T-helper 17 cell (primary cell): ENCODE measurements around the gene KCND3. TPM values are rescaled to one million over a fixed set of nuclear protein-coding genes. Genes with fewer than 3 reads are reported as not detected.

ENCODE experiments used
- ATAC-seq: fragments of 150-1000 bp; cut with Tn5 transposase; 2 replicates; pipeline ENCODE4 v1.10.0; 2021; ENCODE audit warnings: mild to moderate bottlenecking, moderate library complexity
- DNase-seq, 3 donors: peaks; one replicate each; pipeline versions ENCODE4 v3.0.0 to v3.0.0-alpha.2; 2020 to 2021
- H3K9me3 ChIP-seq: one replicate; pipeline ENCODE4 v1.7.0; 2013; ENCODE audit warnings: low read length, mild to moderate bottlenecking; ENCODE audit not compliant: control insufficient read depth, poor library complexity, severe bottlenecking
- H3K27ac Mint-ChIP-seq: one replicate; pipeline ENCODE4 v1.8.0; 2022; ENCODE audit warnings: mild to moderate bottlenecking, moderate library complexity, mixed read lengths
- H3K27me3 Mint-ChIP-seq: one replicate; pipeline ENCODE4 v1.8.0; 2022; ENCODE audit warnings: mixed read lengths
- H3K36me3 Mint-ChIP-seq: one replicate; pipeline ENCODE4 v1.8.0; 2022; ENCODE audit warnings: low read depth, mixed read lengths
- H3K4me1 Mint-ChIP-seq: one replicate; pipeline ENCODE4 v1.8.0; 2022; ENCODE audit warnings: mild to moderate bottlenecking, mixed read lengths
- H3K4me3 Mint-ChIP-seq: one replicate; pipeline ENCODE4 v1.8.0; 2022; ENCODE audit warnings: mild to moderate bottlenecking, moderate library complexity, mixed read lengths
- total RNA-seq, 4 donors: library from RNA in 2 of 4; stranded (reverse) in 2 of 4; gene quantifications; one replicate each; pipeline ENCODE4 v1.2.3 and lab custom pipeline; 2022 to 2026

The KCND3 gene
- total RNA-seq, 2 donors from 2014 or later: 0.12 to 2.2 TPM

GRCh38 chr1:111784273-111784901, 205.1 kb downstream of the KCND3 start:
- Mint-ChIP-seq H3K27me3 (peaks cover 19% of the 10 kb centered on the region), H3K36me3 (peaks cover 4% of the 10 kb centered on the region), H3K27ac (no peak overlapping the region), H3K4me3 (no peak overlapping the region), H3K4me1 (peaks cover 3% of the 10 kb centered on the region)
- DNase-seq (no peak), ATAC-seq (no peak)
- no peaks in the 10 kb centered on the region for H3K9me3 ChIP-seq

- no peak overlapping the region for H3K4me3 Mint-ChIP-seq
- peaks cover 5% of the 10 kb centered on the region for H3K4me1 Mint-ChIP-seq
- DNase-seq (no peak), ATAC-seq (no peak)
- no peak overlapping the region for H3K27ac Mint-ChIP-seq
- H3K27me3 Mint-ChIP-seq: peaks cover 13% of the 10 kb centered on the region
- H3K9me3 ChIP-seq: peaks cover 2% of the 10 kb centered on the region
- peaks cover 9% of the 10 kb centered on the region for H3K36me3 Mint-ChIP-seq
Observed at GRCh38 chr1:111779546-111779945, 209.9 kb downstream of the KCND3 start.

- no peak for ATAC-seq
- peak overlapping the region; percentile 39 for H3K27ac Mint-ChIP-seq
- H3K4me3 Mint-ChIP-seq: no peak overlapping the region
- H3K36me3 Mint-ChIP-seq: peaks cover 9% of the 10 kb centered on the region
- peaks cover 13% of the 10 kb centered on the region for H3K27me3 Mint-ChIP-seq
- H3K4me1 Mint-ChIP-seq: peaks cover 5% of the 10 kb centered on the region
- DNase-seq: no peak
- peaks cover 2% of the 10 kb centered on the region for H3K9me3 ChIP-seq
Observed at GRCh38 chr1:111778541-111779051, 210.9 kb downstream of the KCND3 start.

- H3K36me3 Mint-ChIP-seq: peaks cover 9% of the 10 kb centered on the region
- peaks cover 13% of the 10 kb centered on the region for H3K27me3 Mint-ChIP-seq
- peaks cover 2% of the 10 kb centered on the region for H3K9me3 ChIP-seq
- peak overlapping the region; percentile 39 for H3K27ac Mint-ChIP-seq
- ATAC-seq (no peak), DNase-seq (no peak)
- H3K4me3 Mint-ChIP-seq: no peak overlapping the region
- peaks cover 5% of the 10 kb centered on the region for H3K4me1 Mint-ChIP-seq
Observed at GRCh38 chr1:111778066-111778465, 211.4 kb downstream of the KCND3 start.

- ATAC-seq (no peak), DNase-seq (no peak)
- H3K9me3 ChIP-seq: peaks cover 2% of the 10 kb centered on the region
- H3K27ac Mint-ChIP-seq: no peak overlapping the region
- peaks cover 5% of the 10 kb centered on the region for H3K4me1 Mint-ChIP-seq
- peaks cover 13% of the 10 kb centered on the region for H3K27me3 Mint-ChIP-seq
- peaks cover 6% of the 10 kb centered on the region for H3K36me3 Mint-ChIP-seq
- H3K4me3 Mint-ChIP-seq: no peak overlapping the region
Observed at GRCh38 chr1:111777301-111777700, 212.2 kb downstream of the KCND3 start.

GRCh38 chr1:111776861-111777260, 212.6 kb downstream of the KCND3 start:
- no peak overlapping the region for H3K27ac Mint-ChIP-seq
- peaks cover 5% of the 10 kb centered on the region for H3K4me1 Mint-ChIP-seq
- no peak overlapping the region for H3K4me3 Mint-ChIP-seq
- DNase-seq (no peak), ATAC-seq (no peak)
- peaks cover 6% of the 10 kb centered on the region for H3K36me3 Mint-ChIP-seq
- peaks cover 13% of the 10 kb centered on the region for H3K27me3 Mint-ChIP-seq
- peaks cover 2% of the 10 kb centered on the region for H3K9me3 ChIP-seq

GRCh38 chr1:111776391-111776790, 213.1 kb downstream of the KCND3 start:
- H3K27ac Mint-ChIP-seq: no peak overlapping the region
- H3K9me3 ChIP-seq: peaks cover 2% of the 10 kb centered on the region
- no peak overlapping the region for H3K4me3 Mint-ChIP-seq
- ATAC-seq (no peak), DNase-seq (no peak)
- H3K4me1 Mint-ChIP-seq: peaks cover 5% of the 10 kb centered on the region
- peaks cover 10% of the 10 kb centered on the region for H3K27me3 Mint-ChIP-seq
- H3K36me3 Mint-ChIP-seq: peaks cover 5% of the 10 kb centered on the region

- H3K4me1 Mint-ChIP-seq: peaks cover 5% of the 10 kb centered on the region
- no peak overlapping the region for H3K27ac Mint-ChIP-seq
- H3K4me3 Mint-ChIP-seq: no peak overlapping the region
- DNase-seq (no peak), ATAC-seq (no peak)
- peaks cover 5% of the 10 kb centered on the region for H3K36me3 Mint-ChIP-seq
- H3K27me3 Mint-ChIP-seq: peaks cover 9% of the 10 kb centered on the region
- peaks cover 2% of the 10 kb centered on the region for H3K9me3 ChIP-seq
Observed at GRCh38 chr1:111775966-111776365, 213.5 kb downstream of the KCND3 start.

GRCh38 chr1:111770916-111771315, 218.6 kb downstream of the KCND3 start:
- H3K9me3 ChIP-seq: no peaks in the 10 kb centered on the region
- Mint-ChIP-seq H3K4me1 (peaks cover 4% of the 10 kb centered on the region), H3K27ac (no peak overlapping the region), H3K27me3 (no peaks in the 10 kb centered on the region), H3K4me3 (no peak overlapping the region), H3K36me3 (no peaks in the 10 kb centered on the region)
- no peak for ATAC-seq
- no peak for DNase-seq

GRCh38 chr1:111769517-111770146, 219.8 kb downstream of the KCND3 start:
- ATAC-seq (peak; percentile 70), DNase-seq (peak in 1 of 3 donors; percentile 27)
- Mint-ChIP-seq H3K4me1 (peaks cover 2% of the 10 kb centered on the region), H3K4me3 (no peak overlapping the region), H3K27ac (no peak overlapping the region), H3K27me3 (no peaks in the 10 kb centered on the region), H3K36me3 (peaks cover 1% of the 10 kb centered on the region)
- no peaks in the 10 kb centered on the region for H3K9me3 ChIP-seq

- DNase-seq (no peak), ATAC-seq (no peak)
- peaks cover 2% of the 10 kb centered on the region for H3K36me3 Mint-ChIP-seq
- peaks cover 2% of the 10 kb centered on the region for H3K4me1 Mint-ChIP-seq
- H3K9me3 ChIP-seq: no peaks in the 10 kb centered on the region
- H3K27me3 Mint-ChIP-seq: no peaks in the 10 kb centered on the region
- no peak overlapping the region for H3K4me3 Mint-ChIP-seq
- no peak overlapping the region for H3K27ac Mint-ChIP-seq
Observed at GRCh38 chr1:111768625-111769024, 220.8 kb downstream of the KCND3 start.

- Mint-ChIP-seq H3K27me3 (no peaks in the 10 kb centered on the region), H3K4me3 (no peak overlapping the region), H3K4me1 (peaks cover 2% of the 10 kb centered on the region), H3K36me3 (peaks cover 2% of the 10 kb centered on the region), H3K27ac (no peak overlapping the region)
- ATAC-seq: no peak
- no peak for DNase-seq
- no peaks in the 10 kb centered on the region for H3K9me3 ChIP-seq
Observed at GRCh38 chr1:111768023-111768422, 221.4 kb downstream of the KCND3 start.

GRCh38 chr1:111762332-111762731, 227.1 kb downstream of the KCND3 start:
- no peak for ATAC-seq
- peaks cover 10% of the 10 kb centered on the region for H3K4me1 Mint-ChIP-seq
- peaks cover 10% of the 10 kb centered on the region for H3K36me3 Mint-ChIP-seq

GRCh38 chr1:111761717-111762116, 227.8 kb downstream of the KCND3 start:
- DNase-seq (no peak), ATAC-seq (no peak)
- Mint-ChIP-seq H3K36me3 (peaks cover 10% of the 10 kb centered on the region), H3K4me1 (peaks cover 12% of the 10 kb centered on the region), H3K27me3 (no peaks in the 10 kb centered on the region), H3K27ac (no peak overlapping the region), H3K4me3 (no peak overlapping the region)
- no peaks in the 10 kb centered on the region for H3K9me3 ChIP-seq

More at GRCh38 chr1:111762332-111762731, 227.1 kb downstream of the KCND3 start:
- Mint-ChIP-seq H3K27ac (peak overlapping the region; percentile 78), H3K27me3 (no peaks in the 10 kb centered on the region), H3K4me3 (no peak overlapping the region)
- no peaks in the 10 kb centered on the region for H3K9me3 ChIP-seq
- no peak for DNase-seq
